ENCODE data around the gene STYXL2. TPM values are rescaled to one million over a fixed set of nuclear protein-coding genes. Genes with fewer than 3 reads are reported as not detected.
A peak's percentile ranks its signal among the peaks of the same experiment; 100 is the strongest.

The STYXL2 gene
- total RNA-seq, 4 donors from 2014 or later: 63.7 to 159 (median 89.1) TPM

DNA sequence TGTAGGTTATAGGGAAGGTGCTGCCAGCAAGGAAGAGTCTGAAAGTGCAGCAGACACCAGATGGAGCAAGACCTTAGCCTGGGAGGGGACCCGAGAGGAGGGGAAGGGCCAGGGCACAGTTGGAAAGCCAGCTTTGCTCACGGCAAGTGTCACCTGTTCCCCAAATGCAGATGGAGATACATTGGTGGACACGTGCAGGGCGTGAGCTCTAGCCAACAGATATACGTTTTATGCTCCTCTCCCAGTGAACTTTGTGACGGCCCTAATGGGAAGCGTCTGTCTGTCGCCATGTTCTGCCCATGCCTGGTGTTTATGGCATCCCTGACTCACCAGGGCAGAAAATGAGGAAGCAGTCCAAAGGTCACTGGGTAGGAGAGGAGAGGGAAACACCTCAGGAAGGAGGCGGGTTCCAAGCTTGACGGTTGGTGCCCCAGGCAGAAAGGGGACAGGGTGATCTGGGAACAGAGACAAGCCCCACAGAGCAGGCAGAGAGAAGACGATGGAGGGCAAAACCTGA, 11.3 kb upstream of the STYXL2 start:
- TF ChIP-seq POLR2A (IDR thresholded peaks at IDR 0.05): no peak
- TF ChIP-seq, protein P1, sequence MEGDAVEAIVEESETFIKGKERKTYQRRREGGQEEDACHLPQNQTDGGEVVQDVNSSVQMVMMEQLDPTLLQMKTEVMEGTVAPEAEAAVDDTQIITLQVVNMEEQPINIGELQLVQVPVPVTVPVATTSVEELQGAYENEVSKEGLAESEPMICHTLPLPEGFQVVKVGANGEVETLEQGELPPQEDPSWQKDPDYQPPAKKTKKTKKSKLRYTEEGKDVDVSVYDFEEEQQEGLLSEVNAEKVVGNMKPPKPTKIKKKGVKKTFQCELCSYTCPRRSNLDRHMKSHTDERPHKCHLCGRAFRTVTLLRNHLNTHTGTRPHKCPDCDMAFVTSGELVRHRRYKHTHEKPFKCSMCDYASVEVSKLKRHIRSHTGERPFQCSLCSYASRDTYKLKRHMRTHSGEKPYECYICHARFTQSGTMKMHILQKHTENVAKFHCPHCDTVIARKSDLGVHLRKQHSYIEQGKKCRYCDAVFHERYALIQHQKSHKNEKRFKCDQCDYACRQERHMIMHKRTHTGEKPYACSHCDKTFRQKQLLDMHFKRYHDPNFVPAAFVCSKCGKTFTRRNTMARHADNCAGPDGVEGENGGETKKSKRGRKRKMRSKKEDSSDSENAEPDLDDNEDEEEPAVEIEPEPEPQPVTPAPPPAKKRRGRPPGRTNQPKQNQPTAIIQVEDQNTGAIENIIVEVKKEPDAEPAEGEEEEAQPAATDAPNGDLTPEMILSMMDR (IDR thresholded peaks at IDR 0.05 in 4 of 5, conservative IDR thresholded peaks at IDR 0.05 in 1 of 5): no peak
- H3K27ac ChIP-seq: no peak overlapping the region
- H3K36me3 ChIP-seq: no peaks in the 10 kb centered on the region
- DNase-seq (no peak), ATAC-seq (peak; percentile 60 to 79)
- no peaks in the 10 kb centered on the region for H3K27me3 ChIP-seq
- H3K4me1 ChIP-seq: peaks cover 22 to 23% of the 10 kb centered on the region in 2 donors
- no peaks in the 10 kb centered on the region for H3K9me3 ChIP-seq
- H3K4me3 ChIP-seq: no peak overlapping the region
- intact Hi-C loops (cut with DNase I; ENCODE audit: low total_unique reads): loop anchor here (5.0 kb wide), 1 partner anchor 35 kb away; no protein-coding TSS in a partner anchor
- in situ Hi-C loops (cut with MboI; ENCODE audit: low sequenced_read_pairs in 4 of 4): no loop called here

DNA sequence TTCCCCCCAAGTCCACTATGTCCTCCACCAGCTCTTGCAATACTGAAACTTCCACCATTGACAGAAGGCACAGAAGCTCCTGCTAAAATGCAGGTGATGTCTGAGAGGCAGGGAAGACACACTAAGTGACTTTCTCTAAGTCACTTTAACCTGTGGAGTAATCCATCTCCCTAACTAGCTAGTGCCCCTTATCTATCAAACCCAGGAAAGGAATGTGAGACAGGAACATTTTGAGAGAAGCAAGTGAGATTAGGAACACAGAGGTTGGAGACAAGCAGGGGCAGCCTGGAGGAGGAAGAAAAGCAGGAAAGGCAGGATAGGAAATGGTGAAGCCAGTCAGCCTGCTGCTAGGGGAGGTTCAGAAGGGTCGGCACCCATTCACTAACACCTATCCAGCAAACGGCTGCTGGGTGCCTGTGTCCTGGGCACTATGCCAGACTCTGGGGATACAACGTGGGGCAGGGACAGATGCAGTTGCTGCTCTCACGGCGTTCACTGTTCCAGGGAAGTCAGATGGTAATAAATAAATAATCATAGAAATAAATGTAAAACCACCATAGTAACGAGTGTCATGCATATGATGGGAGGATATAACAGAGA, 10.7 kb upstream of the STYXL2 start:
- intact Hi-C loops (cut with DNase I; ENCODE audit: low total_unique reads): loop anchor here (5.0 kb wide), 1 partner anchor 34 kb away; no protein-coding TSS in a partner anchor

DNA sequence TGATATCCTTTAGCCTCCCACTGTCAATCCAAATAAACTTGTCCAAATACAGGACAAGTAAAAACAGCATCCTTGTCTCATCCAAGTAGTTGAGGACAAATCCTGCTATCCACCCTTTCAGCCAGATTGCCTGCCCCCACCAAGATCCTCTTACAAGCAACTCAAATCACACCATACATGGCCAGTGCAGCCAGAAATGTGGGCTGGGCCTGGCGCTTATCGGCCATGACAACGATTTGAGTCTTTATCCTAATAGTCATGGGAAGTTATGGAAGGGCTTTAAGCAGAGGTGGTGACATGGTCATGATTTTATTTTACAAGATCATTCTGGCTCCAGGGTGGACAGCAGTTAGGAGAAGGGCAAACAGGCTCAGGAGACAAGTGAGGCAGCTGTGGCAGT, 10.0 kb upstream of the STYXL2 start:
- H3K36me3 ChIP-seq: no peaks in the 10 kb centered on the region
- in situ Hi-C loops (cut with MboI; ENCODE audit: low sequenced_read_pairs in 4 of 4): no loop called here
- H3K4me1 ChIP-seq: peaks cover 22 to 23% of the 10 kb centered on the region in 2 donors
- no peak for DNase-seq
- H3K9me3 ChIP-seq: no peaks in the 10 kb centered on the region
- H3K27ac ChIP-seq: no peak overlapping the region
- H3K4me3 ChIP-seq: no peak overlapping the region
- ATAC-seq: no peak
- TF ChIP-seq, protein P1 (IDR thresholded peaks at IDR 0.05 in 4 of 5, conservative IDR thresholded peaks at IDR 0.05 in 1 of 5): no peak
- no peak for TF ChIP-seq POLR2A (IDR thresholded peaks at IDR 0.05)
- intact Hi-C loops (cut with DNase I; ENCODE audit: low total_unique reads): loop anchor here (5.0 kb wide), 1 partner anchor 33 kb away; no protein-coding TSS in a partner anchor
- H3K27me3 ChIP-seq: no peaks in the 10 kb centered on the region

More for the DNA sequence above, 10.7 kb upstream of the STYXL2 start:
- no peak for DNase-seq
- TF ChIP-seq, protein P1 (IDR thresholded peaks at IDR 0.05 in 4 of 5, conservative IDR thresholded peaks at IDR 0.05 in 1 of 5): no peak
- TF ChIP-seq POLR2A (IDR thresholded peaks at IDR 0.05): no peak
- Histone ChIP-seq H3K27me3 (no peaks in the 10 kb centered on the region), H3K4me3 (no peak overlapping the region), H3K27ac (no peak overlapping the region), H3K4me1 (peaks cover 22 to 23% of the 10 kb centered on the region in 2 donors), H3K36me3 (no peaks in the 10 kb centered on the region), H3K9me3 (no peaks in the 10 kb centered on the region)
- ATAC-seq: peak in 1 of 2 donors; percentile 48
- in situ Hi-C loops (cut with MboI; ENCODE audit: low sequenced_read_pairs in 4 of 4): no loop called here

DNA sequence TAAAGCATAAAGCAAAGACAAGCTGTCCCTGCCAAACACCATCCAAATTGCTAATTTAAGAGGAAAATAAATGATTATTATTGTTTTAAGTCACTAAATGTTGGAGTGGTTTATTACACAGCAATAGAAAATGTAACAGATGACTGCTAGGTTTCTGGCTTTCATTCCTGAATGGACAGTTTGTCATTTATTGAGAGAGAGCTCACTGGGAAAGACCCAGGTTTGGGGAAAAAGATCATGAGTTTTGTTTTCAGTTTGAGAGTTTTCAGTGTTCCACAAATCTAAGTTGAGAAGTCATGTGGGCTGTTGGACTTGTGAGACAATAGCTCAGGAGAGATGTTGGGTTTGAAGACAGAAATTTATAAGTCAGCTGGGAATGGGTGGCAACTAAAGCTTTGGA, 9.1 kb upstream of the STYXL2 start:
- intact Hi-C loops (cut with DNase I; ENCODE audit: low total_unique reads) (loop anchor here (5.0 kb wide), 1 partner anchor 33 kb away; no protein-coding TSS in a partner anchor), in situ Hi-C loops (cut with MboI; ENCODE audit: low sequenced_read_pairs in 4 of 4) (no loop called here)
- Histone ChIP-seq H3K9me3 (no peaks in the 10 kb centered on the region), H3K27ac (no peak overlapping the region), H3K4me3 (no peak overlapping the region), H3K36me3 (no peaks in the 10 kb centered on the region), H3K27me3 (no peaks in the 10 kb centered on the region), H3K4me1 (peaks cover 22 to 23% of the 10 kb centered on the region in 2 donors)
- DNase-seq: no peak
- no peak for TF ChIP-seq POLR2A (IDR thresholded peaks at IDR 0.05)
- TF ChIP-seq, protein P1 (IDR thresholded peaks at IDR 0.05 in 4 of 5, conservative IDR thresholded peaks at IDR 0.05 in 1 of 5): no peak
- ATAC-seq: no peak
